ACHN (cell line): Measurements from ENCODE around the gene FLT4.

ENCODE experiments used
- DNase-seq: peaks from one replicate; pipeline ENCODE4 v3.0.0-alpha.2; 2015
- in situ Hi-C: cut with HindIII; loops from 2 replicates; pipeline ENCODE4 v1.10.0; 2017; ENCODE audit warnings: low sequenced_read_pairs, low pct_ligation_motif_present, low pct_unique_long_range_greater_than_20kb

FLT4 gene

GRCh38 chr5:180600554-180601041, 48.8 kb downstream of the FLT4 start:
- no peak for DNase-seq
- in situ Hi-C loops: no loop called here

- DNase-seq: no peak
These were observed 49.3 kb downstream of the FLT4 start for GRCh38 chr5:180599981-180600553.

GRCh38 chr5:180599590-180599914, 49.8 kb downstream of the FLT4 start:
- in situ Hi-C loops: no loop called here

More at GRCh38 chr5:180599981-180600553, 49.3 kb downstream of the FLT4 start:
- in situ Hi-C loops: no loop called here

GRCh38 chr5:180598797-180599589, 50.4 kb downstream of the FLT4 start:
- in situ Hi-C loops: no loop called here
- no peak for DNase-seq

More at GRCh38 chr5:180599590-180599914, 49.8 kb downstream of the FLT4 start:
- DNase-seq: no peak

- in situ Hi-C loops: no loop called here
- no peak for DNase-seq
These were observed 51.1 kb downstream of the FLT4 start for GRCh38 chr5:180598316-180598701.

- in situ Hi-C loops: no loop called here
- no peak for DNase-seq
These were observed 52.6 kb downstream of the FLT4 start for GRCh38 chr5:180596668-180597231.

GRCh38 chr5:180596115-180596667, 53.2 kb downstream of the FLT4 start:
- in situ Hi-C loops: no loop called here

GRCh38 chr5:180595381-180596114, 53.9 kb downstream of the FLT4 start:
- in situ Hi-C loops: no loop called here
- DNase-seq: no peak

More at GRCh38 chr5:180596115-180596667, 53.2 kb downstream of the FLT4 start:
- no peak for DNase-seq

- in situ Hi-C loops: no loop called here
- DNase-seq: no peak
These were observed 54.4 kb downstream of the FLT4 start for GRCh38 chr5:180595046-180595379.

GRCh38 chr5:180594311-180595045, 54.9 kb downstream of the FLT4 start:
- no peak for DNase-seq
- in situ Hi-C loops: no loop called here

GRCh38 chr5:180593446-180594206, 55.8 kb downstream of the FLT4 start:
- DNase-seq: no peak
- in situ Hi-C loops: no loop called here

- in situ Hi-C loops: no loop called here
- no peak for DNase-seq
These were observed 57.2 kb downstream of the FLT4 start for GRCh38 chr5:180592176-180592575.

- in situ Hi-C loops: no loop called here
- no peak for DNase-seq
These were observed 58.0 kb downstream of the FLT4 start, which contains the start of gene SCGB3A1 for GRCh38 chr5:180591311-180591887. SCGB3A1 (minus strand) TSS chr5:180591499; CDS start chr5:180591462, 37 bp downstream.

GRCh38 chr5:180590543-180591310, 58.7 kb downstream of the FLT4 start:
- no peak for DNase-seq
- in situ Hi-C loops: no loop called here

- DNase-seq: no peak
- in situ Hi-C loops: no loop called here
These were observed 59.4 kb downstream of the FLT4 start for GRCh38 chr5:180589771-180590542.

- in situ Hi-C loops: no loop called here
- DNase-seq: no peak
These were observed 62.5 kb downstream of the FLT4 start for GRCh38 chr5:180586870-180587269.
